ENCODE data around the gene OAS2. TPM values are rescaled to one million over a fixed set of nuclear protein-coding genes. Genes with fewer than 3 reads are reported as not detected.
A peak's percentile ranks its signal among the peaks of the same experiment; 100 is the strongest.
"Not testable (repeated sequence)": the region's sequence is repeated elsewhere in the genome, so short reads cannot be mapped to it uniquely, and the experiment has no call there.

The OAS2 gene
- total and polyA plus RNA-seq, 5 donors from 2014 or later, result 58.2 to 82.2 (median 77.9) TPM

GRCh38 chr12:112957125-112957524, 21.2 kb upstream of the OAS2 start:
- not testable (repeated sequence) for DNase-seq; H3K4me1 ChIP-seq (ENCODE audit: control insufficient read depth, insufficient read depth, low read length, poor library complexity, severe bottlenecking); H3K4me3 ChIP-seq (ENCODE audit: low read depth, low read length); H3K27me3 ChIP-seq (ENCODE audit: control insufficient read depth, insufficient read depth, low read length); H3K4me3 Mint-ChIP-seq; ATAC-seq (ENCODE audit: low read depth in 2 of 2); H3K27ac ChIP-seq (ENCODE audit: insufficient read depth, low read length, poor library complexity, severe bottlenecking); H3K27me3 Mint-ChIP-seq; H3K9me3 ChIP-seq (ENCODE audit: control insufficient read depth in 2 of 2, low read length in 2 of 2); H3K27ac Mint-ChIP-seq
- Mint-ChIP-seq H3K4me1 (peaks cover 14 to 31% (median 23%) of the 10 kb centered on the region in 4 donors), H3K9me3 (peaks cover 0 to 14% (median 2%) of the 10 kb centered on the region in 7 donors), H3K36me3 (peaks cover 71% of the 10 kb centered on the region)
- peaks cover 19% of the 10 kb centered on the region for H3K36me3 ChIP-seq (ENCODE audit: control insufficient read depth, insufficient read depth, low read length)

GRCh38 chr12:112961074-112961473, 17.2 kb upstream of the OAS2 start:
- Mint-ChIP-seq H3K4me3 (no peak overlapping the region), H3K36me3 (peaks cover 68% of the 10 kb centered on the region), H3K4me1 (peaks cover 14 to 18% (median 17%) of the 10 kb centered on the region in 4 donors), H3K27ac (peak overlapping the region in 2 of 3 donors; percentile 18 to 31), H3K27me3 (no peaks in the 10 kb centered on the region), H3K9me3 (peaks cover 0 to 7% (median 3%) of the 10 kb centered on the region in 7 donors)
- Histone ChIP-seq H3K36me3 (ENCODE audit: control insufficient read depth, insufficient read depth, low read length) (peaks cover 49% of the 10 kb centered on the region), H3K4me1 (ENCODE audit: control insufficient read depth, insufficient read depth, low read length, poor library complexity, severe bottlenecking) (no peaks in the 10 kb centered on the region), H3K9me3 (ENCODE audit: control insufficient read depth in 2 of 2, low read length in 2 of 2) (no peaks in the 10 kb centered on the region), H3K27me3 (ENCODE audit: control insufficient read depth, insufficient read depth, low read length) (no peaks in the 10 kb centered on the region), H3K27ac (ENCODE audit: insufficient read depth, low read length, poor library complexity, severe bottlenecking) (no peak overlapping the region), H3K4me3 (ENCODE audit: low read depth, low read length) (no peak overlapping the region)
- DNase-seq (peak in 1 of 3 donors; percentile 47), ATAC-seq (ENCODE audit: low read depth in 2 of 2) (no peak)

- Mint-ChIP-seq H3K27me3 (no peaks in the 10 kb centered on the region), H3K4me3 (no peak overlapping the region), H3K36me3 (peaks cover 68% of the 10 kb centered on the region), H3K4me1 (peaks cover 12 to 14% (median 13%) of the 10 kb centered on the region in 4 donors), H3K27ac (peak overlapping the region in 1 of 3 donors; percentile 31), H3K9me3 (peaks cover 0 to 7% (median 3%) of the 10 kb centered on the region in 7 donors)
- peaks cover 54% of the 10 kb centered on the region for H3K36me3 ChIP-seq (ENCODE audit: control insufficient read depth, insufficient read depth, low read length)
- H3K4me3 ChIP-seq (ENCODE audit: low read depth, low read length), result no peak overlapping the region
- no peaks in the 10 kb centered on the region for H3K27me3 ChIP-seq (ENCODE audit: control insufficient read depth, insufficient read depth, low read length)
- ATAC-seq (ENCODE audit: low read depth in 2 of 2) (no peak), DNase-seq (no peak)
- no peaks in the 10 kb centered on the region for H3K9me3 ChIP-seq (ENCODE audit: control insufficient read depth in 2 of 2, low read length in 2 of 2)
- no peaks in the 10 kb centered on the region for H3K4me1 ChIP-seq (ENCODE audit: control insufficient read depth, insufficient read depth, low read length, poor library complexity, severe bottlenecking)
- H3K27ac ChIP-seq (ENCODE audit: insufficient read depth, low read length, poor library complexity, severe bottlenecking), result no peak overlapping the region
Measured at GRCh38 chr12:112961536-112961935, 16.8 kb upstream of the OAS2 start.

- DNase-seq (no peak), ATAC-seq (ENCODE audit: low read depth in 2 of 2) (no peak)
- H3K36me3 Mint-ChIP-seq, result peaks cover 63% of the 10 kb centered on the region
- H3K27ac ChIP-seq (ENCODE audit: insufficient read depth, low read length, poor library complexity, severe bottlenecking), result no peak overlapping the region
- peaks cover 0 to 7% (median 3%) of the 10 kb centered on the region in 7 donors for H3K9me3 Mint-ChIP-seq
- H3K27me3 ChIP-seq (ENCODE audit: control insufficient read depth, insufficient read depth, low read length), result no peaks in the 10 kb centered on the region
- peaks cover 10 to 14% (median 12%) of the 10 kb centered on the region in 4 donors for H3K4me1 Mint-ChIP-seq
- H3K27ac Mint-ChIP-seq, result no peak overlapping the region
- H3K4me3 Mint-ChIP-seq, result no peak overlapping the region
- H3K27me3 Mint-ChIP-seq, result no peaks in the 10 kb centered on the region
- H3K4me3 ChIP-seq (ENCODE audit: low read depth, low read length), result no peak overlapping the region
- H3K36me3 ChIP-seq (ENCODE audit: control insufficient read depth, insufficient read depth, low read length), result peaks cover 64% of the 10 kb centered on the region
- H3K9me3 ChIP-seq (ENCODE audit: control insufficient read depth in 2 of 2, low read length in 2 of 2), result no peaks in the 10 kb centered on the region
- H3K4me1 ChIP-seq (ENCODE audit: control insufficient read depth, insufficient read depth, low read length, poor library complexity, severe bottlenecking), result no peaks in the 10 kb centered on the region
Measured at GRCh38 chr12:112962561-112962960, 15.8 kb upstream of the OAS2 start.

- no peak overlapping the region for H3K27ac ChIP-seq (ENCODE audit: insufficient read depth, low read length, poor library complexity, severe bottlenecking)
- no peak overlapping the region for H3K4me3 ChIP-seq (ENCODE audit: low read depth, low read length)
- Mint-ChIP-seq H3K9me3 (peaks cover 0 to 5% (median 0%) of the 10 kb centered on the region in 7 donors), H3K27ac (no peak overlapping the region), H3K27me3 (no peaks in the 10 kb centered on the region), H3K4me3 (no peak overlapping the region), H3K4me1 (peaks cover 10 to 14% (median 12%) of the 10 kb centered on the region in 4 donors), H3K36me3 (peaks cover 63% of the 10 kb centered on the region)
- no peaks in the 10 kb centered on the region for H3K27me3 ChIP-seq (ENCODE audit: control insufficient read depth, insufficient read depth, low read length)
- H3K36me3 ChIP-seq (ENCODE audit: control insufficient read depth, insufficient read depth, low read length), result peaks cover 72% of the 10 kb centered on the region
- H3K9me3 ChIP-seq (ENCODE audit: control insufficient read depth in 2 of 2, low read length in 2 of 2), result no peaks in the 10 kb centered on the region
- H3K4me1 ChIP-seq (ENCODE audit: control insufficient read depth, insufficient read depth, low read length, poor library complexity, severe bottlenecking), result no peaks in the 10 kb centered on the region
- ATAC-seq (ENCODE audit: low read depth in 2 of 2), result no peak
- DNase-seq, result no peak
Measured at GRCh38 chr12:112963227-112963861, 15.0 kb upstream of the OAS2 start.

GRCh38 chr12:112964067-112964670, 14.2 kb upstream of the OAS2 start:
- Histone ChIP-seq H3K36me3 (ENCODE audit: control insufficient read depth, insufficient read depth, low read length) (peaks cover 77% of the 10 kb centered on the region), H3K27me3 (ENCODE audit: control insufficient read depth, insufficient read depth, low read length) (no peaks in the 10 kb centered on the region), H3K9me3 (ENCODE audit: control insufficient read depth in 2 of 2, low read length in 2 of 2) (no peaks in the 10 kb centered on the region), H3K4me3 (ENCODE audit: low read depth, low read length) (no peak overlapping the region), H3K4me1 (ENCODE audit: control insufficient read depth, insufficient read depth, low read length, poor library complexity, severe bottlenecking) (no peaks in the 10 kb centered on the region), H3K27ac (ENCODE audit: insufficient read depth, low read length, poor library complexity, severe bottlenecking) (no peak overlapping the region)
- Mint-ChIP-seq H3K9me3 (peaks cover 0 to 5% (median 0%) of the 10 kb centered on the region in 7 donors), H3K27ac (peak overlapping the region in 1 of 3 donors; percentile 20), H3K27me3 (no peaks in the 10 kb centered on the region), H3K4me1 (peaks cover 10 to 14% (median 12%) of the 10 kb centered on the region in 4 donors), H3K36me3 (peaks cover 62% of the 10 kb centered on the region), H3K4me3 (no peak overlapping the region)
- ATAC-seq (ENCODE audit: low read depth in 2 of 2), result no peak
- no peak for DNase-seq

GRCh38 chr12:112964915-112965314, 13.4 kb upstream of the OAS2 start:
- ATAC-seq (ENCODE audit: low read depth in 2 of 2), result no peak
- H3K9me3 ChIP-seq (ENCODE audit: control insufficient read depth in 2 of 2, low read length in 2 of 2), result no peaks in the 10 kb centered on the region
- peaks cover 3 to 9% (median 6%) of the 10 kb centered on the region in 4 donors for H3K4me1 Mint-ChIP-seq
- peaks cover 84% of the 10 kb centered on the region for H3K36me3 ChIP-seq (ENCODE audit: control insufficient read depth, insufficient read depth, low read length)
- H3K9me3 Mint-ChIP-seq, result peaks cover 0 to 2% (median 0%) of the 10 kb centered on the region in 7 donors
- H3K4me3 Mint-ChIP-seq, result no peak overlapping the region
- H3K27me3 ChIP-seq (ENCODE audit: control insufficient read depth, insufficient read depth, low read length), result no peaks in the 10 kb centered on the region
- H3K4me1 ChIP-seq (ENCODE audit: control insufficient read depth, insufficient read depth, low read length, poor library complexity, severe bottlenecking), result no peaks in the 10 kb centered on the region
- H3K36me3 Mint-ChIP-seq, result peaks cover 60% of the 10 kb centered on the region
- H3K4me3 ChIP-seq (ENCODE audit: low read depth, low read length), result no peak overlapping the region
- no peak for DNase-seq
- no peak overlapping the region for H3K27ac ChIP-seq (ENCODE audit: insufficient read depth, low read length, poor library complexity, severe bottlenecking)
- no peak overlapping the region for H3K27ac Mint-ChIP-seq
- H3K27me3 Mint-ChIP-seq, result no peaks in the 10 kb centered on the region
